HG03139 (cell line): Measurements from ENCODE around the gene MBTPS1.

Experiments used
- ATAC-seq: cut with Tn5 transposase; IDR thresholded peaks from one replicate; pipeline ENCODE4 v1.9.1; 2021; ENCODE audit not compliant: unreplicated experiment

The MBTPS1 gene

GRCh38 chr16:84040226-84040822 lies 76.4 kb downstream of the MBTPS1 start:
- no peak for ATAC-seq

- ATAC-seq: no peak
These were observed 77.0 kb downstream of the MBTPS1 start for GRCh38 chr16:84039696-84040095.

- no peak for ATAC-seq
These were observed 78.3 kb downstream of the MBTPS1 start for GRCh38 chr16:84038469-84038868.

- no peak for ATAC-seq
These were observed 79.7 kb downstream of the MBTPS1 start for GRCh38 chr16:84036982-84037425.

GRCh38 chr16:84036131-84036530 lies 80.6 kb downstream of the MBTPS1 start:
- no peak for ATAC-seq

GRCh38 chr16:84034516-84034915 lies 82.2 kb downstream of the MBTPS1 start:
- no peak for ATAC-seq

GRCh38 chr16:84033251-84034195 lies 83.2 kb downstream of the MBTPS1 start:
- no peak for ATAC-seq

- ATAC-seq: no peak
These were observed 84.1 kb downstream of the MBTPS1 start for GRCh38 chr16:84032458-84033178.

- no peak for ATAC-seq
These were observed 85.2 kb downstream of the MBTPS1 start for GRCh38 chr16:84031556-84031955.

- no peak for ATAC-seq
These were observed 87.3 kb downstream of the MBTPS1 start for GRCh38 chr16:84029297-84030047.

- ATAC-seq: no peak
These were observed 89.1 kb downstream of the MBTPS1 start for GRCh38 chr16:84027625-84028024.

- no peak for ATAC-seq
These were observed 90.1 kb downstream of the MBTPS1 start for GRCh38 chr16:84026606-84027005.

- no peak for ATAC-seq
These were observed 91.9 kb downstream of the MBTPS1 start for GRCh38 chr16:84024854-84025253.

- ATAC-seq: no peak
These were observed 94.1 kb downstream of the MBTPS1 start for GRCh38 chr16:84022644-84023043.

GRCh38 chr16:84021488-84021887 lies 95.3 kb downstream of the MBTPS1 start:
- ATAC-seq: no peak

- no peak for ATAC-seq
These were observed 96.4 kb downstream of the MBTPS1 start for GRCh38 chr16:84020353-84020752.

- ATAC-seq: no peak
These were observed 98.0 kb downstream of the MBTPS1 start for GRCh38 chr16:84018710-84019109.

- no peak for ATAC-seq
These were observed 100.3 kb downstream of the MBTPS1 start for GRCh38 chr16:84016477-84016876.

GRCh38 chr16:84015399-84015798 lies 101.3 kb downstream of the MBTPS1 start:
- ATAC-seq: no peak

GRCh38 chr16:84014570-84015327 lies 102.0 kb downstream of the MBTPS1 start:
- no peak for ATAC-seq
